Measurements from ENCODE around the gene GRM2.

GRM2 gene

GRCh38 chr3:51706021-51706485 lies 815 bp upstream of the GRM2 start:
- no peak for DNase-seq

GRCh38 chr3:51708216-51708845 lies 1.5 kb downstream of the GRM2 start:
- DNase-seq = no peak

DNA sequence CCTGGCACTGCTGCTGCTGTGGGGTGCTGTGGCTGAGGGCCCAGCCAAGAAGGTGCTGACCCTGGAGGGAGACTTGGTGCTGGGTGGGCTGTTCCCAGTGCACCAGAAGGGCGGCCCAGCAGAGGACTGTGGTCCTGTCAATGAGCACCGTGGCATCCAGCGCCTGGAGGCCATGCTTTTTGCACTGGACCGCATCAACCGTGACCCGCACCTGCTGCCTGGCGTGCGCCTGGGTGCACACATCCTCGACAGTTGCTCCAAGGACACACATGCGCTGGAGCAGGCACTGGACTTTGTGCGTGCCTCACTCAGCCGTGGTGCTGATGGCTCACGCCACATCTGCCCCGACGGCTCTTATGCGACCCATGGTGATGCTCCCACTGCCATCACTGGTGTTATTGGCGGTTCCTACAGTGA lies 2.1 kb downstream of the GRM2 start:
- no peak for DNase-seq

- no peak for DNase-seq
Observed at GRCh38 chr3:51709675-51710074, 2.8 kb downstream of the GRM2 start.

- DNase-seq = no peak
Observed at GRCh38 chr3:51710631-51711351, 3.9 kb downstream of the GRM2 start.

GRCh38 chr3:51711352-51712037 lies 4.6 kb downstream of the GRM2 start:
- DNase-seq = no peak

DNA sequence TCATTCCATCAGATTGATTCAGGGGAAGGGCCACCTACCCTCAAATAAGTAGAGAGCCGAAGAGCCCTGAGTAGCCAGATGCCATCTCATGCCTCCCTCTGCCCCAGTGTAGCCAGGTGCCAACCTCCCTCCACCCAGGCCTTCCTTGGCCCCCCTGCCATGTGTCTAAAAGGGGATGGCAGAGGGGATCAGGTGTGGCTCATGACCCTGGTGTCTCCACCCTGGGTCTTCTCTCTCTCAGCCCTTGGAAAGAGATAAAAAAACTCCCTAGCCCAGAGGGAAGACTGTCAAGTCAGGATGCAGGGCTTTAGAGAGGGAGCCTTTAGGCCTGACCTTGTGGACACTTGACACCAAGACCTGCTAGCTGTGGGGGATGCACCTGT lies 5.2 kb downstream of the GRM2 start:
- DNase-seq = peak in 1 of 2 experiments; percentile 7

- DNase-seq = peak in 1 of 2 experiments; percentile 10
Observed at GRCh38 chr3:51712511-51712931, 5.7 kb downstream of the GRM2 start.

DNA sequence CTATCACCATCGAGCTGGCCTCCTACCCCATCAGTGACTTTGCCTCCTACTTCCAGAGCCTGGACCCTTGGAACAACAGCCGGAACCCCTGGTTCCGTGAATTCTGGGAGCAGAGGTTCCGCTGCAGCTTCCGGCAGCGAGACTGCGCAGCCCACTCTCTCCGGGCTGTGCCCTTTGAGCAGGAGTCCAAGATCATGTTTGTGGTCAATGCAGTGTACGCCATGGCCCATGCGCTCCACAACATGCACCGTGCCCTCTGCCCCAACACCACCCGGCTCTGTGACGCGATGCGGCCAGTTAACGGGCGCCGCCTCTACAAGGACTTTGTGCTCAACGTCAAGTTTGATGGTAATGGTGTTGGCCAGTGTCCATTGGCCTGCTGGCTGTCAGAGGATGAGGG lies 6.1 kb downstream of the GRM2 start:
- DNase-seq = peak in 1 of 2 experiments; percentile 14

DNA sequence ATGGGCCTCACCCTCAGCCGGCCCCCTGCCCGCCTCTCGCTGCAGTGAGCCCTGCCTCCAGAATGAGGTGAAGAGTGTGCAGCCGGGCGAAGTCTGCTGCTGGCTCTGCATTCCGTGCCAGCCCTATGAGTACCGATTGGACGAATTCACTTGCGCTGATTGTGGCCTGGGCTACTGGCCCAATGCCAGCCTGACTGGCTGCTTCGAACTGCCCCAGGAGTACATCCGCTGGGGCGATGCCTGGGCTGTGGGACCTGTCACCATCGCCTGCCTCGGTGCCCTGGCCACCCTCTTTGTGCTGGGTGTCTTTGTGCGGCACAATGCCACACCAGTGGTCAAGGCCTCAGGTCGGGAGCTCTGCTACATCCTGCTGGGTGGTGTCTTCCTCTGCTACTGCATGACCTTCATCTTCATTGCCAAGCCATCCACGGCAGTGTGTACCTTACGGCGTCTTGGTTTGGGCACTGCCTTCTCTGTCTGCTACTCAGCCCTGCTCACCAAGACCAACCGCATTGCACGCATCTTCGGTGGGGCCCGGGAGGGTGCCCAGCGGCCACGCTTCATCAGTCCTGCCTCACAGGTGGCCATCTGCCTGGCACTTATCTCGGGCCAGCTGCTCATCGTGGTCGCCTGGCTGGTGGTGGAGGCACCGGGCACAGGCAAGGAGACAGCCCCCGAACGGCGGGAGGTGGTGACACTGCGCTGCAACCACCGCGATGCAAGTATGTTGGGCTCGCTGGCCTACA lies 8.5 kb downstream of the GRM2 start:
- peak in 1 of 2 experiments; percentile 11 for DNase-seq

DNA sequence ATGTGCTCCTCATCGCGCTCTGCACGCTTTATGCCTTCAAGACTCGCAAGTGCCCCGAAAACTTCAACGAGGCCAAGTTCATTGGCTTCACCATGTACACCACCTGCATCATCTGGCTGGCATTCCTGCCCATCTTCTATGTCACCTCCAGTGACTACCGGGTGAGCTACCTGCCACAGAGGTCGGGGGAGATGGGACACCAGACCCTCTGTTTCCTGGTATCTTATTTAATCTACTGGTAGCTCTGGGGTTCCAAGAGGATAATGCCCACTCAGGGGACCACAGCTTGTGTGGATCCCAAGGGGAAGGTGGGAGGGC lies 9.1 kb downstream of the GRM2 start:
- peak in 1 of 2 experiments; percentile 14 for DNase-seq

DNA sequence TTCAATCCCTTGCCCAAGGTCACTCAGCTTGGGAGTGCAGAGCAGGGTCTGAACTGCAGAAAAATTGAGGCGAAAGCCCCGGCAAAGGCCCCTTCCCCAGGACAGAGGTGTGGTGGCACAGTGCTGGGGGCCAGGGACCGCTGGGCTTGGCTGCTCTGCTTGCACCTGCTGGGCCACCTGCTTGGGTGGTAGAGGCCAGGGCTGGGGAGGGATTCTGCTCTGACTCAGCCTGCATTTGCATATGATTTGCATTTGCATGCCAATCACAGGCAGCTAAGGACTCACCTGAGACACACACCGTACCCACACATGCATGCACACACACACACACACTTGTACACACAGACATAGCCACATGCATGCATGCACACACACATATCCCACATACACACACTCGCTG lies 9.9 kb downstream of the GRM2 start:
- DNase-seq = peak in 1 of 2 experiments; percentile 10

DNA sequence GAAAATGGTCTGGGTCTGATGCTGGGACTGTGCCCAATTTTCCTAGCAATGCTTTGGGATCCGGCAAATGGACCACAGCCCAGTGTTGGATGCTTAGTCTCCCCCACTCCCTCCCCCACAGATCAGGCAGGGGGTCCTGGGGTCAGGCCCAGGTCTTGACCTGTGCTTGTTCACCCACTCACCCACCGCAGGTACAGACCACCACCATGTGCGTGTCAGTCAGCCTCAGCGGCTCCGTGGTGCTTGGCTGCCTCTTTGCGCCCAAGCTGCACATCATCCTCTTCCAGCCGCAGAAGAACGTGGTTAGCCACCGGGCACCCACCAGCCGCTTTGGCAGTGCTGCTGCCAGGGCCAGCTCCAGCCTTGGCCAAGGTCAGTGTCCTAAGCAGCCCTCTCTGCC lies 10.6 kb downstream of the GRM2 start:
- DNase-seq = no peak

DNA sequence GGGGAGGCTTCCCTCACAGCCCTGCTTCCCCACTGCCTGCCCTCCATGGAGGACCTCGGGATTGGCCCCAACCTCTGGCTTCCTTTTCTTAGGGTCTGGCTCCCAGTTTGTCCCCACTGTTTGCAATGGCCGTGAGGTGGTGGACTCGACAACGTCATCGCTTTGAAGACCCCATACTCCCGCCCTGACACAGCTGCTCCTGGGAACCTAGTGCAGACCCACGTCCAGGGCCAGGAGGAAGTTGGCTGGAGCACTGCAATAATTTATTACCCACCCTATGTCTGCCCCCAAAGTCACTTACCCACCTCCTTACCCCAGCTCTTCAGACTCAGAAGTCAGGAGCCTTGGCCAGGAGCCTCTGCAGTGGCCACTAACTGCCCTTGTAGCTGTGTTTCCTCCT lies 11.1 kb downstream of the GRM2 start:
- no peak for DNase-seq

- DNase-seq = peak; percentile 79 to 83
Observed at GRCh38 chr3:51718547-51719409, 11.9 kb downstream of the GRM2 start.

DNA sequence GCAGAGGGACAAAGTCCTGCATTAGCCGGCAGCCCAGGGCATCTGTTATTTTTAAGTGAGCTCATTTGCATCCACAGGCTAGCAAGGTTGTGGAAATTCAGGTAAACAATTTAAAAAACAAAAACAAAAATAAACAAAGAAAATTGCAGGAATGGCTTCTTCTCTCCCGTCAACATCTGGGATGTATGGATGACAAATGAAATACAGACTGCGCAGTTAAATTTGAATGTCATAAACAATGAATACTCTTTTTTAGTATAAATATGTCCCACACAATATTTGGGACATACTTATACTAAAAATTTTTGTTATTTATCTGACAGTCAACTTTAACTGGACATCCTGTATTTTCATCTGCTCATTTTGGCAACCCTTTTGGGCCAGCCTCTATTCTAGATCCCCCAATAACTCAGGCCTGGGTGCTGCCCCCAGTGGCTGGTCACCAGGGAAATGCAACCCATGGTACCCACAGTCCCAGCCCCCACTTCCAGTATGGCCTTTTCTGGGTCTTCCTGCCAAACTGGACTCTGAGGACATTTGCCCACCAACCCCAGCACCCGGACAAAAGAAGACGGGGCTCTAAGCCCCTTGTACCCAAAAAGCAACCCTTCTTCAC lies 12.7 kb downstream of the GRM2 start:
- DNase-seq = peak in 1 of 2 experiments; percentile 15

- DNase-seq = peak in 1 of 2 experiments; percentile 15
Observed at GRCh38 chr3:51720292-51721061, 13.6 kb downstream of the GRM2 start.

DNA sequence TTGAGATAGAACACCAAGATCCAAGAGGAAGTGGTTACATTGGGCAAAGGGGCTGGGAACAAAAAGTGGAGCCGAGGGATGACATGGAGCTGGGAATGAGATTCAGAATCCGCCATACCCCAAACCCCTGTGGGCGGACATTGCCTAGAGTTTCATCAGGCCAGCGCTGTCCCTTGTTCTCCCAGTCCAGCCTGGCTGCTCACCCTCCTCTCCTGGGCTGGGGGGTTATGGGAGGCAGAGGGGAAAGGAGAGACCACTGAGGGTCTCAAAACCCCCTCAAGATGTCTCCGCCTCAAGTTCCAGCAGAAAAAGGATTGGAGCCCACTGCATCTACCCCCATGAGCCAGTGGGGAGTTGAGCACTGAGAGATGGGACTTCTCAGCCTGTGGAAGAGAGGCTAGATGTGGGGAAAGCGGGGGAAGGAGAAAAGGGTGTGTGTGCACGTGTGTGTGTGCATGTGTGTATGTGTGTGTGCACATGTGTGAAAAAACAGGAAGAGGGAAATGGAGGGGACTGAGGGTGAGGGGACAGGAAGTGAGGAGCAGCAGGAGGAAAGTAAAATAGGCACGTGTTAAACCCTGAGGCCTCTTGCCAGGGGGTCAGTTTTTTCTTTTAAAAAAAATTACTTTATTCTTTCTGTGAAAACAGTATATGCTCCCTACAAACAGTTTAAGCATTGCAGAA lies 14.3 kb downstream of the GRM2 start:
- no peak for DNase-seq

DNA sequence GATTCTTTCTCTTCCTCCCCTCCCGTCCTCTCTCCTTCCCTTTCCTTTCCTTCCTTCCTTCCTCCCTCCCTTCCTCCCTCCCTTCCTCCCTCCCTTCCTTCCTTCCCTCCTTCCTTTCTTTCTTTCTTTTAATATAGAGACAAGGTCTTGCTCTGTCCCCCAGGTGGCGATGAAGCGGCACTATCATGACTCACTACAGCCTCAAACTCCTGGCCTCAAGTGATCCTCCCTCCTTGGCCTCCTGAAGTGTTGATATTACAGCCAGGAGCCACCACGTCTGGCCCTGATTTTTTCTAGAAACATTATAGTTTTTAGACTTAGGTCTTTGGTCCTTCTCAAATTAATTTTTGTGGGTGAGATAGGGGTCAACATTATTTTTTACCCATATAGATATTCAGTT lies 15.5 kb downstream of the GRM2 start:
- DNase-seq = no peak

GRCh38 chr3:51727500-51727899 lies 20.6 kb downstream of the GRM2 start:
- DNase-seq = no peak

Data from activated T-cell treated with anti-CD3 and anti-CD28 coated beads, Interleukin-2, amount 50 U/mL, for 48 hours (primary cell).